Measurements from ENCODE around the gene EGFL8. TPM values are rescaled to one million over a fixed set of nuclear protein-coding genes. Genes with fewer than 3 reads are reported as not detected.

The EGFL8 gene
- total and polyA plus RNA-seq, 2 of the 8 experiments (the other 6 are each of a cell fraction or from before 2014, with no cell fraction given): 5.0 to 9.2 TPM

DNA sequence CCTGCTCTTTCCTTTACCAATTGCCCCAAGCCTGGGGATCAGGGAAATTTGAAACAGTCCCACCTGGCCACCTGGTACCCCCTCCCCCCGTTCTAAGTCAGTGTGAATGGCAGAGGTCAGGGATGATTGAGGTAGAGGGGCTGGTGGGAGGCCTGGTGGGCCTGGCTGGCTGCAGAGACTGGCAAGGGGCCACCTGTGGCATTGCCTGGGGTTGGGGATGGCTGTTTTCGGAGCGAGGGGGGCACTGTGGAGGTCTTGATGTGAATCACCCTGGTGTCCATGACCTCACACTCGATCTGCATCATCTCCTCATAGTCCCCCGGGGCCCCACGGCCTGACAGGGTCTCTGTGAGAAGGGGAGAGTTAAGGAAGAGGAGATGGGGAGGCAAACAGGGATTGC, 48.8 kb upstream of the EGFL8 start:
- Histone ChIP-seq H3K4ac (replicated peaks; ENCODE audit: insufficient read length, low read depth, low read length) (no peak overlapping the region), H2BK5ac (ENCODE audit: low read depth, low read length) (no peak overlapping the region), H2BK120ac (replicated peaks; ENCODE audit: low read depth, low read length) (no peak overlapping the region), H3K23ac (ENCODE audit: insufficient read length) (no peak overlapping the region), H3K4me3 (ENCODE audit: extremely low read depth in 1 of 4, insufficient read depth in 2 of 4, low read depth in 3 of 4, low read length in 4 of 4) (no peak overlapping the region), H3K27me3 (replicated peaks in 1 of 4; ENCODE audit: control insufficient read depth in 3 of 4, extremely low read depth in 1 of 4, insufficient read depth in 3 of 4, low read length in 3 of 4) (peaks cover 0 to under 1% (median 0%) of the 10 kb centered on the region in 4 experiments; a peak in 1 of 7 replicates), H2AFZ (ENCODE audit: low read length) (no peak overlapping the region), H4K5ac (ENCODE audit: insufficient read length, low read depth, low read length) (no peak overlapping the region), H2AK5ac (ENCODE audit: low read depth, low read length) (no peak overlapping the region), H2BK15ac (ENCODE audit: low read length) (no peak overlapping the region), H3K4me2 (ENCODE audit: insufficient read depth in 1 of 2, low read depth in 2 of 2, low read length in 2 of 2) (no peak overlapping the region), H3K79me1 (ENCODE audit: low read depth, low read length) (no peaks in the 10 kb centered on the region), H3K36me3 (ENCODE audit: control insufficient read depth in 2 of 4, insufficient read depth in 4 of 4, low read length in 3 of 4) (peaks cover 6 to 23% (median 11%) of the 10 kb centered on the region in 4 experiments; a peak in 6 of 8 replicates), H4K91ac (replicated peaks; ENCODE audit: insufficient read length, low read length) (no peak overlapping the region), H3K23me2 (ENCODE audit: low read depth, low read length) (no peaks in the 10 kb centered on the region), H3K9me3 (ENCODE audit: insufficient read depth in 2 of 2, low read depth in 1 of 2, low read length in 1 of 2) (no peaks in the 10 kb centered on the region), H2BK20ac (ENCODE audit: low read length) (no peak overlapping the region), H3K27ac (ENCODE audit: low read depth, low read length) (no peak overlapping the region), H2BK12ac (ENCODE audit: low read depth, low read length) (no peak overlapping the region), H3K79me2 (ENCODE audit: control insufficient read depth in 1 of 2, insufficient read depth in 2 of 2, low read length in 2 of 2) (no peaks in the 10 kb centered on the region), H3K9ac (replicated peaks in 1 of 4; ENCODE audit: extremely low read depth in 1 of 4, low read depth in 3 of 4, low read length in 3 of 4) (no peak overlapping the region), H3K14ac (ENCODE audit: insufficient read length) (no peak overlapping the region), H3K18ac (ENCODE audit: extremely low read depth, low read length) (no peak overlapping the region), H3K4me1 (replicated peaks in 1 of 4; ENCODE audit: control insufficient read depth in 3 of 4, insufficient read depth in 4 of 4, low read length in 3 of 4) (peaks cover 0 to 5% (median under 1%) of the 10 kb centered on the region in 4 experiments; a peak in 4 of 7 replicates), H4K8ac (ENCODE audit: extremely low read depth, insufficient read depth, low read length) (no peak overlapping the region), H3K56ac (replicated peaks; ENCODE audit: insufficient read length, low read depth, low read length) (no peak overlapping the region), H4K20me1 (replicated peaks in 1 of 2; ENCODE audit: control insufficient read depth in 1 of 2, insufficient read depth in 2 of 2, low read length in 2 of 2) (peaks cover 5% of the 10 kb centered on the region in 2 experiments)
- ChIA-PET CTCF (ENCODE audit: partially characterized antibody) (interaction anchor here (1.2 to 4.8 kb wide), 8 partner anchors 13 to 52 kb away, joined by 3 to 76 read pairs (median 9); partner anchors contain the start of genes ATF6B and FKBPL), POLR2A (ENCODE audit: partially characterized antibody) (interaction anchor here (2.2 kb wide), 1 partner anchor 61 kb away, joined by 10 read pairs; the partner anchor contains the start of gene AGPAT1)
- DNase-seq (ENCODE audit: low read depth in 1 of 2, low spot score in 2 of 2) (no peak), FAIRE-seq (no peak)
- WGBS, 2 experiments (ENCODE audit: extremely low coverage in 1 of 2, insufficient coverage in 1 of 2, insufficient read length in 1 of 2, insufficient replicate concordance in 2 of 2, low coverage in 1 of 2, low lambda C conversion rate in 2 of 2, missing lambda C conversion rate in 1 of 2): 90% methylated on average over 6 of the region's 6 CpGs; no CpG with 5 or more reads in 1 of the 2 experiments
- TF ChIP-seq KDM1A (IDR thresholded peaks at IDR 0.05; ENCODE audit: borderline replicate concordance, low read length) (no peak), RXRA (IDR thresholded peaks at IDR 0.05; ENCODE audit: insufficient read depth, low read depth, low read length) (no peak), EGR1 (IDR thresholded peaks at IDR 0.05; ENCODE audit: borderline replicate concordance, low read depth, low read length) (no peak), RFX5 (IDR thresholded peaks at IDR 0.05; ENCODE audit: borderline replicate concordance, low read depth, low read length) (no peak), EP300 (IDR thresholded peaks at IDR 0.05; ENCODE audit: borderline replicate concordance in 1 of 2, low read depth in 2 of 2, low read length in 2 of 2) (no peak), TCF12 (IDR thresholded peaks at IDR 0.05; ENCODE audit: low read depth, low read length) (no peak), RNF2 (IDR thresholded peaks at IDR 0.05; ENCODE audit: borderline replicate concordance, low read depth, low read length, missing control alignments, poor library complexity, severe bottlenecking) (no peak), BCL11A (IDR thresholded peaks at IDR 0.05; ENCODE audit: low read depth in 2 of 2, low read length in 2 of 2) (no peak), NANOG (IDR thresholded peaks at IDR 0.05; ENCODE audit: insufficient read depth, low read depth, low read length, poor library complexity, severe bottlenecking) (no peak)
- TF ChIP-seq, protein P1, sequence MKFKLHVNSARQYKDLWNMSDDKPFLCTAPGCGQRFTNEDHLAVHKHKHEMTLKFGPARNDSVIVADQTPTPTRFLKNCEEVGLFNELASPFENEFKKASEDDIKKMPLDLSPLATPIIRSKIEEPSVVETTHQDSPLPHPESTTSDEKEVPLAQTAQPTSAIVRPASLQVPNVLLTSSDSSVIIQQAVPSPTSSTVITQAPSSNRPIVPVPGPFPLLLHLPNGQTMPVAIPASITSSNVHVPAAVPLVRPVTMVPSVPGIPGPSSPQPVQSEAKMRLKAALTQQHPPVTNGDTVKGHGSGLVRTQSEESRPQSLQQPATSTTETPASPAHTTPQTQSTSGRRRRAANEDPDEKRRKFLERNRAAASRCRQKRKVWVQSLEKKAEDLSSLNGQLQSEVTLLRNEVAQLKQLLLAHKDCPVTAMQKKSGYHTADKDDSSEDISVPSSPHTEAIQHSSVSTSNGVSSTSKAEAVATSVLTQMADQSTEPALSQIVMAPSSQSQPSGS (IDR thresholded peaks at IDR 0.05; ENCODE audit: low read length): no peak

Data from H1 (cell line).